ENCODE data around the gene RHO. TPM values are rescaled to one million over a fixed set of nuclear protein-coding genes. Genes with fewer than 3 reads are reported as not detected.

The RHO gene
- total RNA-seq, 2 experiments from 2014 or later, result not detected

DNA sequence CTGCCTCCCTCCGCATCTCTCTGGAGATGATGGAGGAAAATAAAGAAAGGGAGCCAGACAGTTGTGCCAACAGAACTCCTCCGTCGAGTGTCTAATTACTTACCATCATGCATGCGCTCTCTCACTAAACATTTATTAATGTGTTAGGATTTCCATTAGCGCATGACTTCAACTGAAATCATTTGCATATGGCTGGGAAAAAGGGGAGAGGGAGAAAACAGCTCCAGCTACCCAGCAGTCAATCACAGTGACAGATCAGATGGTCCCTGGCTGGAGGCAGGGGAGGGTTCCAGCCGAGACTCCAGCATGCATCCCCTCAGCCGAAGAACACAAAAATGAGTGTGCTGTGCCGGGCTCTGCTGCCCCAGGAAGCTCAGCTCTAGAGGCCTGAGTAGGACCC, 6.8 kb upstream of the RHO start:
- Histone ChIP-seq H3K36me3 (ENCODE audit: insufficient read depth, low read length) (no peaks in the 10 kb centered on the region), H3K4me3 (ENCODE audit: low read length) (no peak overlapping the region), H3K4me1 (ENCODE audit: insufficient read depth, low read length) (no peaks in the 10 kb centered on the region), H3K27ac (ENCODE audit: low read depth in 1 of 2, low read length in 2 of 2) (no peak overlapping the region), H3K9me3 (ENCODE audit: control insufficient read depth in 1 of 2, insufficient read depth in 1 of 2, low read length in 2 of 2) (peaks cover 0 to 4% of the 10 kb centered on the region in 2 experiments), H3K27me3 (ENCODE audit: control insufficient read depth in 1 of 2, insufficient read depth in 2 of 2, low read length in 2 of 2) (no peaks in the 10 kb centered on the region)
- TF ChIP-seq, protein P1, sequence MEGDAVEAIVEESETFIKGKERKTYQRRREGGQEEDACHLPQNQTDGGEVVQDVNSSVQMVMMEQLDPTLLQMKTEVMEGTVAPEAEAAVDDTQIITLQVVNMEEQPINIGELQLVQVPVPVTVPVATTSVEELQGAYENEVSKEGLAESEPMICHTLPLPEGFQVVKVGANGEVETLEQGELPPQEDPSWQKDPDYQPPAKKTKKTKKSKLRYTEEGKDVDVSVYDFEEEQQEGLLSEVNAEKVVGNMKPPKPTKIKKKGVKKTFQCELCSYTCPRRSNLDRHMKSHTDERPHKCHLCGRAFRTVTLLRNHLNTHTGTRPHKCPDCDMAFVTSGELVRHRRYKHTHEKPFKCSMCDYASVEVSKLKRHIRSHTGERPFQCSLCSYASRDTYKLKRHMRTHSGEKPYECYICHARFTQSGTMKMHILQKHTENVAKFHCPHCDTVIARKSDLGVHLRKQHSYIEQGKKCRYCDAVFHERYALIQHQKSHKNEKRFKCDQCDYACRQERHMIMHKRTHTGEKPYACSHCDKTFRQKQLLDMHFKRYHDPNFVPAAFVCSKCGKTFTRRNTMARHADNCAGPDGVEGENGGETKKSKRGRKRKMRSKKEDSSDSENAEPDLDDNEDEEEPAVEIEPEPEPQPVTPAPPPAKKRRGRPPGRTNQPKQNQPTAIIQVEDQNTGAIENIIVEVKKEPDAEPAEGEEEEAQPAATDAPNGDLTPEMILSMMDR (IDR thresholded peaks at IDR 0.05), result no peak
- Mint-ChIP-seq H3K27me3 (no peaks in the 10 kb centered on the region), H3K4me3 (no peak overlapping the region), H3K4me1 (ENCODE audit: low read depth) (no peaks in the 10 kb centered on the region), H3K27ac (no peak overlapping the region), H3K9me3 (no peaks in the 10 kb centered on the region), H3K36me3 (ENCODE audit: low read depth) (peaks cover 2% of the 10 kb centered on the region)
- ATAC-seq (ENCODE audit: poor library complexity), result no peak
- ChIA-PET POLR2A (no interaction called here), CTCF (no interaction called here)
- DNase-seq, result no peak
- intact Hi-C loops (cut with DNase I, micrococcal nuclease), result no loop called here

DNA sequence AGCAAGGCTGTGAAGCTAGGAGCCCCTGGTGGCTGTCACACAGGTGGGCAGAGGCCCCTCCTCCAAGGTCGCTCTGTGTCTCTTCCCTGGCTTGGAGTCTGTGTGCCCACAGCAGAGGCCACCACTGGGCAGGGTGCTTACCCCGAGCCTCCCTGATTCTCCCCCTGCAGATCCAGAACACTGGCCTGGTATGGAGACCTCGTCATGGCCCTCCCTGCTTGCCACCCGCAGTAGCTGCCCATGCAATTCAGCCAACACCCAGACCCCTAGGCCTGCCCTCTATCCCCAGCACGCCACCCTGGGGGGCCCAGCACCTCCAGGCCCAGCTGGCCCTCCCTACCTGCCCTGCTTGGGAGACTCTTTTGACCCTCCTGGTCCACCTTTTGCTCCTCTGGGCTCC, 5.5 kb upstream of the RHO start:
- Histone ChIP-seq H3K4me3 (ENCODE audit: low read length) (no peak overlapping the region), H3K27me3 (ENCODE audit: control insufficient read depth in 1 of 2, insufficient read depth in 2 of 2, low read length in 2 of 2) (no peaks in the 10 kb centered on the region), H3K27ac (ENCODE audit: low read depth in 1 of 2, low read length in 2 of 2) (no peak overlapping the region), H3K36me3 (ENCODE audit: insufficient read depth, low read length) (no peaks in the 10 kb centered on the region), H3K9me3 (ENCODE audit: control insufficient read depth in 1 of 2, insufficient read depth in 1 of 2, low read length in 2 of 2) (peaks cover 0 to 2% of the 10 kb centered on the region in 2 experiments), H3K4me1 (ENCODE audit: insufficient read depth, low read length) (peaks cover 3% of the 10 kb centered on the region)
- no peaks in the 10 kb centered on the region for H3K27me3 Mint-ChIP-seq
- intact Hi-C loops (cut with DNase I, micrococcal nuclease), result no loop called here
- H3K4me3 Mint-ChIP-seq, result no peak overlapping the region
- ATAC-seq (ENCODE audit: poor library complexity), result no peak
- TF ChIP-seq, protein P1 (IDR thresholded peaks at IDR 0.05), result no peak
- H3K9me3 Mint-ChIP-seq, result no peaks in the 10 kb centered on the region
- H3K36me3 Mint-ChIP-seq (ENCODE audit: low read depth), result no peaks in the 10 kb centered on the region
- no peak overlapping the region for H3K27ac Mint-ChIP-seq
- H3K4me1 Mint-ChIP-seq (ENCODE audit: low read depth), result no peaks in the 10 kb centered on the region
- CTCF ChIA-PET, result no interaction called here
- no peak for DNase-seq
- POLR2A ChIA-PET, result no interaction called here

DNA sequence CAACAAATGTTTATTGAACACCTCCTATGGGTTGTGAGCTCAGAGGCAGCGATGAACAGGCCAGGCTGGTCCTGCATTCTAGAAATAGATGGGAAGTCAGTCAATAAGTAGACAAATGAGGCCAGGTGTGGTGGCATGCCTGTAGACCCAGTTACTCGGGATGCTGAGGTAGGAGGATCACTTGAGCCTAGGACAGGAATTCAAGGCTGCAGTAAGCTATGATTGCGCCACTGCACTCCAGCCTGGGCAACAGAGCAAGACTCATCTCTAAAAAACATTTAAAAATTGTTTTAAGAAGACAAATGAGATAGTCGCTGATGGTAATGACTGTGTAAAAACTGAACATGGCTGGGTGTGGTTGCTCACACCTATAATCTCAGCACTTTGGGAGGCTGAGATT, 4.4 kb upstream of the RHO start:
- H3K36me3 ChIP-seq (ENCODE audit: insufficient read depth, low read length), result no peaks in the 10 kb centered on the region
- ATAC-seq (ENCODE audit: poor library complexity), result no peak
- Mint-ChIP-seq H3K36me3 (ENCODE audit: low read depth) (no peaks in the 10 kb centered on the region), H3K4me1 (ENCODE audit: low read depth) (no peaks in the 10 kb centered on the region), H3K27me3 (no peaks in the 10 kb centered on the region), H3K27ac (no peak overlapping the region), H3K9me3 (no peaks in the 10 kb centered on the region), H3K4me3 (no peak overlapping the region)
- H3K4me1 ChIP-seq (ENCODE audit: insufficient read depth, low read length), result peaks cover 3% of the 10 kb centered on the region
- TF ChIP-seq, protein P1 (IDR thresholded peaks at IDR 0.05), result no peak
- H3K27ac ChIP-seq (ENCODE audit: low read depth in 1 of 2, low read length in 2 of 2), result no peak overlapping the region
- POLR2A ChIA-PET, result no interaction called here
- H3K4me3 ChIP-seq (ENCODE audit: low read length), result no peak overlapping the region
- CTCF ChIA-PET, result no interaction called here
- no peaks in the 10 kb centered on the region for H3K27me3 ChIP-seq (ENCODE audit: control insufficient read depth in 1 of 2, insufficient read depth in 2 of 2, low read length in 2 of 2)
- no peaks in the 10 kb centered on the region for H3K9me3 ChIP-seq (ENCODE audit: control insufficient read depth in 1 of 2, insufficient read depth in 1 of 2, low read length in 2 of 2)
- intact Hi-C loops (cut with DNase I, micrococcal nuclease), result no loop called here
- no peak for DNase-seq
